Suprapubic skin (tissue), 4 donors: Measurements from ENCODE around the gene CHMP4A.

Experiments
- CTCF ChIP-seq, 2 donors: fragments of 200-600 bp in 1 of 2; fragments of 450-650 bp in 1 of 2; sonication (generic) in 1 of 2; IDR thresholded peaks; one replicate each; pipeline ENCODE4 v1.5.1; 2016 to 2019; ENCODE audit warnings: antibody characterized with exemption in 2 of 2, mild to moderate bottlenecking in 1 of 2, moderate library complexity in 1 of 2
- EP300 ChIP-seq: sonication (generic); formaldehyde crosslinking; IDR thresholded peaks from one replicate; pipeline ENCODE4 v1.6.1; 2017; ENCODE audit warnings: antibody characterized with exemption
- POLR2AphosphoS5 ChIP-seq, 3 donors: sonication (generic); formaldehyde crosslinking; IDR thresholded peaks; one replicate each; pipeline ENCODE4 v1.6.1; 2017; ENCODE audit warnings: antibody characterized with exemption in 3 of 3

DNA sequence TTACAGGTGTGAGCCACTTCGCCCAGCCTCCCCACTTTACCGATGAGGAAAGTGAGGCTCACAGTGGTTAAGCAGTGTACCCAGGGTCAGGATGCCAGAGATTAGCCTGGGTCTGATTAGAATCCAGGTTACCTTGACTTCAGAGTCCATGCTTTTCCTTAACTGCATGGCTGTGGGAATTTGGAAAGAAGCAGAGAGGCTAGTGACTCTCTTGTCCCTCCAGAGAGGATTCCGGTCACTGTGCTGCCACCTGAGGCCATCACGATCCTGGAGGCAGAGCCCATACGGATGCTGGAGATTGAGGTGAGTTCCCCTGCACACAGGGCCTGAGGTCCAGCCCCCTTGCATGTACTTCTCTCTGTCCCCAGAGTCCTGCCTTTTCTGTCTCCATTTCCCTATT, 36.7 kb downstream of the CHMP4A start:
- TF ChIP-seq CTCF (IDR thresholded peaks at IDR 0.05): no peak
- TF ChIP-seq POLR2AphosphoS5 (IDR thresholded peaks at IDR 0.05): no peak
- no peak for TF ChIP-seq EP300
